Lung (tissue), 12 donors: ENCODE results near the gene PNPLA2. TPM values are rescaled to one million over a fixed set of nuclear protein-coding genes. Genes with fewer than 3 reads are reported as not detected.

ENCODE experiments used
- ATAC-seq: fragments of 200-7000 bp; cut with Tn5 transposase; one replicate; pipeline ENCODE4 v1.9.1; 2020; ENCODE audit warnings: moderate number of reproducible peaks; ENCODE audit not compliant: insufficient read depth, low FRiP score
- DNase-seq, 3 donors: peaks; one replicate each; pipeline ENCODE4 v3.0.0-alpha.2; 2013 to 2017
- H3K27ac ChIP-seq, 2 donors: one replicate each; pipeline ENCODE4 v1.5.1; 2013; ENCODE audit warnings: mild to moderate bottlenecking in 2 of 2, moderate library complexity in 2 of 2, control low read depth in 1 of 2, inconsistent platforms in 1 of 2, low read depth in 1 of 2, low read length in 1 of 2
- H3K27me3 ChIP-seq, 3 donors: one replicate each; pipeline ENCODE4 v1.5.1; 2013; ENCODE audit warnings: low read length in 2 of 3; ENCODE audit not compliant: control insufficient read depth in 3 of 3, insufficient read depth in 3 of 3
- H3K36me3 ChIP-seq, 4 donors: one replicate each; pipeline ENCODE4 v1.5.1; 2013; ENCODE audit warnings: low read length in 4 of 4, mild to moderate bottlenecking in 1 of 4, moderate library complexity in 1 of 4; ENCODE audit not compliant: control insufficient read depth in 4 of 4, insufficient read depth in 4 of 4
- H3K4me1 ChIP-seq, 5 donors: one replicate each; pipeline ENCODE4 v1.5.1; 2013; ENCODE audit warnings: low read length in 5 of 5, mild to moderate bottlenecking in 2 of 5, moderate library complexity in 1 of 5; ENCODE audit not compliant: control insufficient read depth in 5 of 5, insufficient read depth in 5 of 5
- H3K4me3 ChIP-seq: one replicate; pipeline ENCODE4 v1.5.1; 2013; ENCODE audit warnings: mild to moderate bottlenecking, control low read depth, moderate library complexity
- H3K9ac ChIP-seq, 2 donors: one replicate each; pipeline ENCODE4 v1.5.1; 2013; ENCODE audit warnings: low read length in 2 of 2, control low read depth in 1 of 2; ENCODE audit not compliant: insufficient read depth in 1 of 2
- H3K9me3 ChIP-seq, 4 donors: one replicate each; pipeline ENCODE4 v1.5.1; 2013; ENCODE audit warnings: low read length in 3 of 4, mild to moderate bottlenecking in 1 of 4, moderate library complexity in 1 of 4; ENCODE audit not compliant: control insufficient read depth in 4 of 4, insufficient read depth in 3 of 4
- WGBS, 2 donors: extraction: QIAGEN DNeasy Blood & Tissue Kit; methylation state at CpG; one replicate each; pipeline ENCODE4 v1.1.7; 2013; 5-methylcytosine and 5-hydroxymethylcytosine counted together
- polyA plus RNA-seq, 2 donors: library from polyadenylated mRNA; stranded (reverse); fragments of 200-250 nt; gene quantifications; one replicate each; pipeline ENCODE4 v1.2.1, GENCODE V29; 2013
- total RNA-seq, 2 donors: library from RNA; depleted of rRNA in 1 of 2; stranded (reverse); fragments of >200 nt in 1 of 2; gene quantifications; one replicate each; pipeline ENCODE4 v1.2.1, GENCODE V29; 2014 to 2021
- TF ChIP-seq, protein P1 (sequence below): IDR thresholded peaks from 2 replicates; pipeline ENCODE4 v1.5.1; 2012; ENCODE audit warnings: mild to moderate bottlenecking; ENCODE audit errors: control extremely low read depth, extremely low read depth
- donor health status: control.
- donor health status: control.
- donor health status: Bipolar disorder and iron deficiency.
- donor health status: healthy.
- donor health status: DM: yes; HTN: yes; CAD: no.

The PNPLA2 gene
- total and polyA plus RNA-seq, 4 donors, result 65.1 to 160 (median 84.2) TPM

DNA sequence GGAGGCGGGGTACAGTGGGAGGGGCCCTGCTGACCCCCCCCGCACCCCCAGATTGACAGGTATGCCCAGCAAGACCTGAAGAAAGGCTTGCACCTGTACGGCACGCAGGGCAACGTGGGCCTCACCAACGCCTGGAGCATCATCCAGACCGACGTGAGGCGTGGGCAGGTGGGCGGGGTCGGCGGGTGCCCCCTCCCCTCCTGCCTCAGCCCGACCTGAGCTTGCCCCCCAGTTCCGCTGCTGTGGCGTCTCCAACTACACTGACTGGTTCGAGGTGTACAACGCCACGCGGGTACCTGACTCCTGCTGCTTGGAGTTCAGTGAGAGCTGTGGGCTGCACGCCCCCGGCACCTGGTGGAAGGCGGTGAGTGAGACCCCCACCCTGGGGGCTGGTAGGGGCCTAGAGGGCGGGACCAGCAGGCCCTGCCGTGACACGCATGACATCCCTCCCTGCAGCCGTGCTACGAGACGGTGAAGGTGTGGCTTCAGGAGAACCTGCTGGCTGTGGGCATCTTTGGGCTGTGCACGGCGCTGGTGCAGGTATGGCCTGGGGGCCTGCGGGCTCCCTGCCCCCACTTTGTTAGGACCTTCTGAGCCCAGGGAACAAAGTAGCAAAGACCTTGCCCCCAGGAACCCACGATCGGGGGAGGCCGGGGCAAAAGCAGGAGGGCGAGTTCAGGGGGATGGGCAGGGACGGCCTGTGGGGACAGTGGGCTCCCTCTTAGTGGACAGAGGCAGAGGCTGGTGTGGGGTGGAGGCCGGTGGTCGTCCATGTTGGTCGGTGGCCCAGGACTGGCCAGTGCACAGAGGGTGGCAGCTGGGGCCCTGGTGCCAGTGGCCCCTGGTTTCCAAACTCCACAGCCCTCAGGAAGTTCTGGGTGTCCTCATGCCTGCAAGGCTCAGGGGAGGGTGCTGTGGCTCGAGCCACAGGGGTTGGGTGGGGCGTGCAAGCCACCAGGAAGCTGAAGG lies 47.0 kb downstream of the PNPLA2 start:
- WGBS, 2 donors, result 86% methylated on average over 40 to 41 of the region's 41 CpGs
- H3K36me3 ChIP-seq, result peaks cover 0 to 50% (median 4%) of the 10 kb centered on the region in 4 donors

DNA sequence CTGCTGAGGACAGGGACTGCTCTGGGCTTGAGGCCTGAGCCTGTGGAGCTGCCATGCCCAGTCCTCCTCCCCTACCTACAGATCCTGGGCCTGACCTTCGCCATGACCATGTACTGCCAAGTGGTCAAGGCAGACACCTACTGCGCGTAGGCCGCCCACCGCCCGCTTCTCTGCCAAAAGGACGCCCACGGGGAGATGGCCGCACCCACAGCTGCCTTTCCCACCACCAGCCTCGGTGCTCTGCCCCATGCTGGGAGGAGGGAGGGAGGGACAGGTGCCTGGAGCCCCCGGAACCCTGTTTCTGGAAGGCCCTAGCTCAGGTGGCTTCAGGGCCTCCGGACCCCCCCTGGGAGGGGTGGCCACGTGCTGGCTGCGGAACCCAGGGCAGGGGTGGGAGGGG lies 47.8 kb downstream of the PNPLA2 start:
- no peak overlapping the region for H3K4me3 ChIP-seq
- ATAC-seq (no peak), DNase-seq (no peak)
- TF ChIP-seq, protein P1, sequence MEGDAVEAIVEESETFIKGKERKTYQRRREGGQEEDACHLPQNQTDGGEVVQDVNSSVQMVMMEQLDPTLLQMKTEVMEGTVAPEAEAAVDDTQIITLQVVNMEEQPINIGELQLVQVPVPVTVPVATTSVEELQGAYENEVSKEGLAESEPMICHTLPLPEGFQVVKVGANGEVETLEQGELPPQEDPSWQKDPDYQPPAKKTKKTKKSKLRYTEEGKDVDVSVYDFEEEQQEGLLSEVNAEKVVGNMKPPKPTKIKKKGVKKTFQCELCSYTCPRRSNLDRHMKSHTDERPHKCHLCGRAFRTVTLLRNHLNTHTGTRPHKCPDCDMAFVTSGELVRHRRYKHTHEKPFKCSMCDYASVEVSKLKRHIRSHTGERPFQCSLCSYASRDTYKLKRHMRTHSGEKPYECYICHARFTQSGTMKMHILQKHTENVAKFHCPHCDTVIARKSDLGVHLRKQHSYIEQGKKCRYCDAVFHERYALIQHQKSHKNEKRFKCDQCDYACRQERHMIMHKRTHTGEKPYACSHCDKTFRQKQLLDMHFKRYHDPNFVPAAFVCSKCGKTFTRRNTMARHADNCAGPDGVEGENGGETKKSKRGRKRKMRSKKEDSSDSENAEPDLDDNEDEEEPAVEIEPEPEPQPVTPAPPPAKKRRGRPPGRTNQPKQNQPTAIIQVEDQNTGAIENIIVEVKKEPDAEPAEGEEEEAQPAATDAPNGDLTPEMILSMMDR, result no peak
- H3K4me1 ChIP-seq, result peaks cover 0 to 20% (median 0%) of the 10 kb centered on the region in 5 donors
- no peak overlapping the region for H3K9ac ChIP-seq
- no peak overlapping the region for H3K27ac ChIP-seq
- H3K36me3 ChIP-seq, result peaks cover 0 to 50% (median 4%) of the 10 kb centered on the region in 4 donors
- H3K9me3 ChIP-seq, result no peaks in the 10 kb centered on the region
- no peaks in the 10 kb centered on the region for H3K27me3 ChIP-seq
- 90 to 94% methylated on average over 14 of the region's 14 CpGs for WGBS, 2 donors

More for the DNA sequence above, 47.0 kb downstream of the PNPLA2 start:
- DNase-seq (no peak), ATAC-seq (no peak)
- Histone ChIP-seq H3K9me3 (no peaks in the 10 kb centered on the region), H3K9ac (no peak overlapping the region), H3K4me3 (no peak overlapping the region), H3K4me1 (peaks cover 0 to 20% (median 0%) of the 10 kb centered on the region in 5 donors), H3K27me3 (no peaks in the 10 kb centered on the region), H3K27ac (no peak overlapping the region)
- TF ChIP-seq, protein P1, result no peak

DNA sequence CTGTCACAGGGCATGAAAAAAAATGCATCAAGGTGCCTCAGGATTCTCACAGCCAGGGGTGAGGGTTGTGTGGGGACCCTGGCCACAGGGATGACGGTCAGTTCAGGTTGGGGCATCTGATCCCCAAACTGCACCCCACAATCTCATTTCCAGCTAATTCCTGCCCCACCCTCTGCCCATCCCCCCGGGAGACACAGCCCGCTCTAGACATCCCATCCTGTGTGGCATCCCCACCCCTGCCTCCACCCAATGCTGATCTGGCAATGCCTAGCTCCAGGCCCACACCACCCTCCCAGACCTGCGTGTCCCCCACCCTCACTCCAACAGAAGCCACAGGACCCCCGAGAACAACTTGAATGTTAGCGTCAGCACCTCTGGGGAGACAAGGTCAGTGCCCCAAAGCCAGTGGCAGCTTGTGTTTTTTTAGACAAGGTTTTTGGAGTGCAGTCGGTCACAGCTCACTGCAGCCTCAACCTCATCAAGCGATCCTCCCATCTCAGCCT lies 49.2 kb downstream of the PNPLA2 start:
- WGBS, 2 donors, result 85 to 90% methylated on average over 8 of the region's 8 CpGs
- DNase-seq, result no peak
- H3K4me3 ChIP-seq, result no peak overlapping the region
- no peak for ATAC-seq
- no peak overlapping the region for H3K27ac ChIP-seq
- H3K36me3 ChIP-seq, result peaks cover 0 to 42% (median 4%) of the 10 kb centered on the region in 4 donors
- no peaks in the 10 kb centered on the region for H3K9me3 ChIP-seq
- TF ChIP-seq, protein P1, result no peak
- H3K27me3 ChIP-seq, result no peaks in the 10 kb centered on the region
- no peak overlapping the region for H3K9ac ChIP-seq
- H3K4me1 ChIP-seq, result peaks cover 0 to 8% (median 0%) of the 10 kb centered on the region in 5 donors
